ENCODE data around the gene TMEM271. TPM values are rescaled to one million over a fixed set of nuclear protein-coding genes. Genes with fewer than 3 reads are reported as not detected.

Gene TMEM271
- total RNA-seq, 4 donors from 2014 or later: 0.17 to 3.6 (median 2.1) TPM

DNA sequence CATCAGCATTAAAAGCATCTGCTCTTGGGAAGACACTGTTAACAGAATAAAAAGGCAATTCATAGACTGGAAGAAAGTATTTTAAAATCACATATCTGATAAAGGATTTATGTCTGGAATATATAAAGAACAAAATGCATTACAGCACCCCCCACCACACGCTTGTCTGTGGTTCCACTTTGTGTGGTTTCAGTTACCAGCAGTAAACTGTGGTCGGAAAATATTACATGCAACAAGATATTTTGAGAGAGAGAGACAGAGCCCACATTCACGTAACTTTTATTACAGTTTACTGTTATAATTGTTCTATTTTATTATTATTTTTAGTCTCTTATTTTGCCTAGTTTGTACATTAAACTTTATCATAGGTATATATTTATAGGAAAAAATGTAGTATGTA lies 28.0 kb upstream of the TMEM271 start:
- no peak for DNase-seq (ENCODE audit: low spot score in 2 of 2)
- H3K4me3 ChIP-seq (ENCODE audit: low read depth, poor library complexity, severe bottlenecking): no peak overlapping the region
- intact Hi-C loops (cut with DNase I; ENCODE audit: low total_unique reads): no loop called here
- no peak for TF ChIP-seq POLR2A (IDR thresholded peaks at IDR 0.05)
- TF ChIP-seq, protein P1, sequence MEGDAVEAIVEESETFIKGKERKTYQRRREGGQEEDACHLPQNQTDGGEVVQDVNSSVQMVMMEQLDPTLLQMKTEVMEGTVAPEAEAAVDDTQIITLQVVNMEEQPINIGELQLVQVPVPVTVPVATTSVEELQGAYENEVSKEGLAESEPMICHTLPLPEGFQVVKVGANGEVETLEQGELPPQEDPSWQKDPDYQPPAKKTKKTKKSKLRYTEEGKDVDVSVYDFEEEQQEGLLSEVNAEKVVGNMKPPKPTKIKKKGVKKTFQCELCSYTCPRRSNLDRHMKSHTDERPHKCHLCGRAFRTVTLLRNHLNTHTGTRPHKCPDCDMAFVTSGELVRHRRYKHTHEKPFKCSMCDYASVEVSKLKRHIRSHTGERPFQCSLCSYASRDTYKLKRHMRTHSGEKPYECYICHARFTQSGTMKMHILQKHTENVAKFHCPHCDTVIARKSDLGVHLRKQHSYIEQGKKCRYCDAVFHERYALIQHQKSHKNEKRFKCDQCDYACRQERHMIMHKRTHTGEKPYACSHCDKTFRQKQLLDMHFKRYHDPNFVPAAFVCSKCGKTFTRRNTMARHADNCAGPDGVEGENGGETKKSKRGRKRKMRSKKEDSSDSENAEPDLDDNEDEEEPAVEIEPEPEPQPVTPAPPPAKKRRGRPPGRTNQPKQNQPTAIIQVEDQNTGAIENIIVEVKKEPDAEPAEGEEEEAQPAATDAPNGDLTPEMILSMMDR (IDR thresholded peaks at IDR 0.05): no peak
- WGBS, 2 donors: 49 to 58% methylated on average over 3 of the region's 3 CpGs

DNA sequence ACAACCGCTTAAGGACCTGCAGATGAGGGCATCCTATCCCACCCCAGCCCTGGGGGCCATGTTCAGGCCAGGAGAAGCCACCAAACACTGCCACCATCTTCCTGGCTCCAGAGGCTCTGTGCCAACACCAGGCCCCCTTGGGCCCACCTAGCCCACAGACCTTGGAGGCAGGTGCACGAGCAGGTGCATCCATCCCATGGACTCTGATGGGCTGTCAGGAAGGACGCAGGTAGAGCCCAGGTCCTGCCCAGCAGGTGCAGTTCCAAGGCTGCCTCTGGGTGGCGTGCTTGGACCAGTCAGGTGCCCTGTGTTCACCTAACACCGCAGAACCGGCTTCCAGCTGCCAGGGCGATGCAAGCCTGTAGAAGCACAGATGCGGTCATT lies 26.5 kb upstream of the TMEM271 start:
- WGBS, 2 donors: 20 to 25% methylated on average over 4 to 8 of the region's 8 CpGs
- DNase-seq (ENCODE audit: low spot score in 2 of 2): peak; percentile 45 to 90
- TF ChIP-seq POLR2A (IDR thresholded peaks at IDR 0.05): no peak
- TF ChIP-seq, protein P1 (IDR thresholded peaks at IDR 0.05): no peak
- H3K4me3 ChIP-seq (ENCODE audit: low read depth, poor library complexity, severe bottlenecking): no peak overlapping the region
- intact Hi-C loops (cut with DNase I; ENCODE audit: low total_unique reads): no loop called here

- no peak for TF ChIP-seq POLR2A (IDR thresholded peaks at IDR 0.05)
- TF ChIP-seq, protein P1 (IDR thresholded peaks at IDR 0.05): no peak
Observed at GRCh38 chr4:601612-602558, 25.8 kb upstream of the TMEM271 start.

DNA sequence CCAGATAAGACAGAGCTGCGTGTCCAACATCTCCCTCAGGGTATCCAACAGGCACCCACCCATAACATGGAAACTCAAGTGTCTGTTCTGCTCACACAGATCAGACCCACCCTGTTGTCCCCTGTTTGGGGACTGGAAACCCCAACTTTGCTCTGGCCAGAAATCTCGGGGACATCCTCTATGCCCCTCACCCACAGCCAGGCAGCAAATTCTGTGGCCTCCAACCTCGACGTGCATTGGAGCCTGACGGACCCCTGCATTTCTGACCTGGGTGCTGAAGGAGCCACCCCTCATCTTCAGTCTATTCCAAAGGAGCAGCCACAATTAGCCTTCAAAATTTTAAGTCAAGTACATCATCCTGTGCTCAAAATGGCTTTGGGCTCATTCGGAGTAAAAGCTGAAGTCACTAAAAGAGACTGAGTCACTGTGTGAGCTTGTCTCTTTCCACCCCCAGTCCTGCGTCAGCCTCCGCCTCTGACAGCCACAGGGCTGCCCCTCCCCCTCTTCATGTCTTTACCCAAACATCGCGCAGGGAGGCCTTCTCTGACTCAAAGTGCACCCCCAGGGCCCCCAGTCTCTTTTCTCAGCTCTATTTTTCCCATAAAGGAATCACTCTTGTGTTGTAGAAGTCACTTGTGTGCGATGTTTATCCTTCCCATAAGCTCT lies 24.9 kb upstream of the TMEM271 start:
- DNase-seq (ENCODE audit: low spot score in 2 of 2): peak in 1 of 2 donors; percentile 54
- no peak overlapping the region for H3K4me3 ChIP-seq (ENCODE audit: low read depth, poor library complexity, severe bottlenecking)
- WGBS, 2 donors: 66 to 70% methylated on average over 11 of the region's 11 CpGs
- intact Hi-C loops (cut with DNase I; ENCODE audit: low total_unique reads): no loop called here
- TF ChIP-seq, protein P1 (IDR thresholded peaks at IDR 0.05): no peak
- TF ChIP-seq POLR2A (IDR thresholded peaks at IDR 0.05): no peak

More at GRCh38 chr4:601612-602558, 25.8 kb upstream of the TMEM271 start:
- intact Hi-C loops (cut with DNase I; ENCODE audit: low total_unique reads): no loop called here
- DNase-seq (ENCODE audit: low spot score in 2 of 2): peak in 1 of 2 donors; percentile 80
- no peak overlapping the region for H3K4me3 ChIP-seq (ENCODE audit: low read depth, poor library complexity, severe bottlenecking)
- WGBS, 2 donors: 82 to 83% methylated on average over 24 of the region's 24 CpGs

DNA sequence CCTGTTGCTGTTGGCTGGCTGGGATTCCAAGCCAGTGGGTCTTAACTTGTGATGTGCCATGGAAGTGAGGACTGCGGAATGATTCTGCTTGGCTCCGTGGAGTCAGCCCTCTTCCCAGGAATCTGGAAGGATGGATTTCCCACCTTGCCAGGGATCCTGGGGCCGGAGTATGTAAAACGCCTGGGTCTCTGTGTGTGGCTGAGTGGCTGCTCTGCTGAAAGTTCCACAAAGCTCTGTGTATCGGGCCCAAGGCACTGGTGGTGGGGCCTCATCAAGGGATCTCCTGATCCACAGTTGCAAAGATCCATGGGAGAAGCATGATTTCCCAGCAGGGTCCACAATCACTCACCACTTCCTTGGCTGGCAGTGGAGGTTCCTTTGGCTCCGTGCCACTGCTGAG lies 24.1 kb upstream of the TMEM271 start:
- TF ChIP-seq, protein P1 (IDR thresholded peaks at IDR 0.05): no peak
- no peak for TF ChIP-seq POLR2A (IDR thresholded peaks at IDR 0.05)
- intact Hi-C loops (cut with DNase I; ENCODE audit: low total_unique reads): no loop called here
- DNase-seq (ENCODE audit: low spot score in 2 of 2): peak in 1 of 2 donors; percentile 58
- WGBS, 2 donors: 76 to 82% methylated on average over 6 of the region's 6 CpGs
- no peak overlapping the region for H3K4me3 ChIP-seq (ENCODE audit: low read depth, poor library complexity, severe bottlenecking)
